Testis (tissue), 3 donors: ENCODE data around the gene ZNF335. TPM values are rescaled to one million over a fixed set of nuclear protein-coding genes. Genes with fewer than 3 reads are reported as not detected.

Experiments
- DNase-seq: peaks from one replicate; pipeline ENCODE4 v3.0.0-alpha.2; 2019
- H3K27ac ChIP-seq, 2 donors: fragments of 200-600 bp; sonication (generic); one replicate each; pipeline ENCODE4 v1.5.1; 2019
- H3K27me3 ChIP-seq: fragments of 200-600 bp; sonication (generic); one replicate; pipeline ENCODE4 v1.5.1; 2019
- H3K36me3 ChIP-seq: fragments of 200-600 bp; sonication (generic); one replicate; pipeline ENCODE4 v1.5.1; 2017; ENCODE audit warnings: low read depth; ENCODE audit errors: missing control alignments
- H3K4me1 ChIP-seq: fragments of 200-600 bp; sonication (generic); one replicate; pipeline ENCODE4 v1.5.1; 2019
- H3K4me3 ChIP-seq, 2 donors: fragments of 200-600 bp; sonication (generic); one replicate each; pipeline ENCODE4 v1.5.1; 2017 to 2019
- H3K9me3 ChIP-seq: fragments of 200-600 bp; sonication (generic); one replicate; pipeline ENCODE4 v1.5.1; 2017
- POLR2A ChIP-seq: fragments of 450-650 bp; IDR thresholded peaks from one replicate; pipeline ENCODE4 v1.6.1; 2017; ENCODE audit warnings: antibody characterized with exemption, mild to moderate bottlenecking, moderate library complexity
- WGBS, 2 donors: methylation state at CpG; one replicate each; pipeline ENCODE4 v1.1.5; 2018; 5-methylcytosine and 5-hydroxymethylcytosine counted together
- intact Hi-C: fragments of 100-400 bp; cut with DNase I; formaldehyde crosslinking; loops from one replicate; pipeline ENCODE4 v1.15.1; 2023; ENCODE audit warnings: low total_unique reads
- polyA plus RNA-seq: library from polyadenylated mRNA; stranded (reverse); fragments of 350-450 nt; fragmentation: Illumina TruSeq; extraction: RNeasy Lipid Tissue Mini Kit (QIAGEN cat#74804); gene quantifications from one replicate; pipeline ENCODE4 v1.2.3, GENCODE V29; 2014; ENCODE audit warnings: low read depth, low replicate concordance; ENCODE audit not compliant: insufficient read depth
- total RNA-seq, 2 donors: library from RNA; depleted of rRNA; stranded (reverse); fragments of >200 nt; gene quantifications; one replicate each; pipeline ENCODE4 v1.2.3, GENCODE V29; 2016
- TF ChIP-seq, protein P1 (sequence below), 3 experiments: fragments of 450-650 bp in 2 of 3; fragments of 200-600 bp in 1 of 3; sonication (generic) in 1 of 3; IDR thresholded peaks; one replicate each; pipeline ENCODE4 v1.5.1; 2016 to 2019; ENCODE audit warnings: antibody characterized with exemption in 3 of 3, mild to moderate bottlenecking in 2 of 3, moderate library complexity in 1 of 3

The ZNF335 gene
- total and polyA plus RNA-seq, 3 donors from 2014 or later = 25.3 to 53.5 (median 50.5) TPM

DNA sequence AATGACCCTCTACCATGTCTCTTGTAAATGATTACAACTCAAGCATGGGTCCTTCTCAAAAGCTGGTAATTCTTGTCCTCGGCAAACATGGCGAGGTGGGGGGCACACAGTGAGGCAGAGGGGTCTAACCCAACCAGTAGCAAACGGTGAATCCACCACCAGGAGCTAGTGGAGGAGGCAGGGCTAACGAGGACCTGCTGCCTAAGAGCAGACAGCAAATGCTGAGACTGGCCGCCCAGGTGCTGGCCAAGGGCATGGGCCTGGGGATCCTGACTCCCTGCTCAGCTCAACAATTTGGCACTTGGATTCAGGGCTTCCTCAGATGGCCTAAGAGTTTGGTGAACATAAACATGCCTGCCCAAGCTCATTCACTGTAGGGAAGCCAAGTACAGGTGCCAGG is 19.1 kb downstream of the ZNF335 start:
- Histone ChIP-seq H3K4me1 (no peaks in the 10 kb centered on the region), H3K27me3 (no peaks in the 10 kb centered on the region), H3K36me3 (peaks cover 4% of the 10 kb centered on the region), H3K9me3 (no peaks in the 10 kb centered on the region), H3K27ac (no peak overlapping the region), H3K4me3 (no peak overlapping the region)
- TF ChIP-seq, protein P1, sequence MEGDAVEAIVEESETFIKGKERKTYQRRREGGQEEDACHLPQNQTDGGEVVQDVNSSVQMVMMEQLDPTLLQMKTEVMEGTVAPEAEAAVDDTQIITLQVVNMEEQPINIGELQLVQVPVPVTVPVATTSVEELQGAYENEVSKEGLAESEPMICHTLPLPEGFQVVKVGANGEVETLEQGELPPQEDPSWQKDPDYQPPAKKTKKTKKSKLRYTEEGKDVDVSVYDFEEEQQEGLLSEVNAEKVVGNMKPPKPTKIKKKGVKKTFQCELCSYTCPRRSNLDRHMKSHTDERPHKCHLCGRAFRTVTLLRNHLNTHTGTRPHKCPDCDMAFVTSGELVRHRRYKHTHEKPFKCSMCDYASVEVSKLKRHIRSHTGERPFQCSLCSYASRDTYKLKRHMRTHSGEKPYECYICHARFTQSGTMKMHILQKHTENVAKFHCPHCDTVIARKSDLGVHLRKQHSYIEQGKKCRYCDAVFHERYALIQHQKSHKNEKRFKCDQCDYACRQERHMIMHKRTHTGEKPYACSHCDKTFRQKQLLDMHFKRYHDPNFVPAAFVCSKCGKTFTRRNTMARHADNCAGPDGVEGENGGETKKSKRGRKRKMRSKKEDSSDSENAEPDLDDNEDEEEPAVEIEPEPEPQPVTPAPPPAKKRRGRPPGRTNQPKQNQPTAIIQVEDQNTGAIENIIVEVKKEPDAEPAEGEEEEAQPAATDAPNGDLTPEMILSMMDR (IDR thresholded peaks at IDR 0.05) = no peak
- no peak for TF ChIP-seq POLR2A
- intact Hi-C loops = loop anchor here (10.0 kb wide), 1 partner anchor 58 kb away; the partner anchor contains the start of genes CTSA and NEURL2
- WGBS, 2 donors = 90 to 91% methylated on average over 5 of the region's 5 CpGs
- no peak for DNase-seq

DNA sequence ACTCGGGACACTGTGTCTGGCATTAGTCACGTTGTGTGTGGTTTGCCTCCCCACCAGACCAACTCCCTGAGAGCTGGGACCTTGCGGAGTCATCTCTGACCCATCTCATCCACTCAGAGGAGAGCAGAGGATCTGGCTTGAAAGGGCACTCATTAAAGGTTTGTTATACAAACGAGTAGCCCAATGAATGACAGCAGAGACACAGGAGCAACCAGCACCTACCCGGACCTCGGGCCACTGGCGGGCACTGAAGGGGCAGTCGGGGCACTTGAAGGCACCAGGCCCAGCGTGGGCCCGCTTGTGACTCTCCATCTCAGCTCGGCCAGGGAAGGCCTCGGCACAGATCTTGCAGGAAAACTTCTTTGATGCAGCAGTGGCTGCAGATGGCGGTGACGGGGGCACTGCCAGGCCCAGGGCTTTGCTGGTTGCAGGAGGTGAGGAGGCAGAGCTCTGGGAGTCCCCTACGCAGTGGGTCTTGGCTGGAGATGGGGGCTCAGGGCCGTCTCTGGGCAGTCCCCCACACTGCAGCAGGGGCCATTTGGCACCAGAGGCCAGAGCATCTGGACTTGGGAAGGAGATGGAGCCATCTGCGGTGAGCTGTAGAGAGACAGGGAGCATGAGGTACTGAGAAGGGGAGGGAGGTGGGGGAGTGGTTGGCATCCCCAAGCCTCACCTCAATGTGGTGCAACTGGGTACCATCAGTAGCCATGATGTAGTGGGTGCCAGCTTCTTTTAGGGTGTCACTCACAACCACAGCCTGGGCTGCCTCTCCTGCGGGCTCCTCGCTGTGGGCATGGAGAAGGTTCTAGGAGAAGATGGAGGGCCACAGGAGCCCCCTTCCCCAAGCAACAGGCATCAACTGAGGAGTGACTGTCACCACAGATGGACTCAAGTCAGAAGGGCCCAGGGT is 19.8 kb downstream of the ZNF335 start:
- H3K27ac ChIP-seq = no peak overlapping the region
- no peak overlapping the region for H3K4me3 ChIP-seq
- no peak for DNase-seq
- H3K36me3 ChIP-seq = peaks cover 4% of the 10 kb centered on the region
- 88 to 89% methylated on average over 12 to 19 of the region's 19 CpGs for WGBS, 2 donors
- H3K27me3 ChIP-seq = no peaks in the 10 kb centered on the region
- no peaks in the 10 kb centered on the region for H3K9me3 ChIP-seq
- intact Hi-C loops = loop anchor here (10.0 kb wide), 1 partner anchor 57 kb away; the partner anchor contains the start of genes CTSA and NEURL2
- no peak for TF ChIP-seq POLR2A
- no peaks in the 10 kb centered on the region for H3K4me1 ChIP-seq

DNA sequence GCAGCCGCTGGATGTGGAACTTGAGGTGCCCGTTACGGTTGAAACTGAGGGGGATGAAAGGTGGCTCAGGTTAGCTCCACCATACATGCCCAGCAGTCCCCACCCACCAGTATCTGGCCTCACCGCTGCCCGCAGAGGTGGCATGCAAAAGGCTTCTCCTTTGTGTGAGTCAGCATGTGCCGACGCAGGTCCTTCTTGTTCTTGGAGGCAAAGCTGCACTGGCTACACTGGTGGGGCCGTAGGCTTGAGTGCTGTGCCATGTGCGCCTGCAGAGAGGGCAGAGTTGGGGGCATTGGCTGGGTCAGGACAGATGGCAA is 21.7 kb downstream of the ZNF335 start:
- Histone ChIP-seq H3K4me3 (no peak overlapping the region), H3K9me3 (no peaks in the 10 kb centered on the region), H3K4me1 (peaks cover 17% of the 10 kb centered on the region), H3K36me3 (peaks cover 4% of the 10 kb centered on the region), H3K27ac (no peak overlapping the region), H3K27me3 (no peaks in the 10 kb centered on the region)
- TF ChIP-seq, protein P1 (IDR thresholded peaks at IDR 0.05) = no peak
- TF ChIP-seq POLR2A = no peak
- no peak for DNase-seq
- 80 to 87% methylated on average over 2 to 9 of the region's 9 CpGs for WGBS, 2 donors
- intact Hi-C loops = loop anchor here (10.0 kb wide), 1 partner anchor 55 kb away; the partner anchor contains the start of genes CTSA and NEURL2

DNA sequence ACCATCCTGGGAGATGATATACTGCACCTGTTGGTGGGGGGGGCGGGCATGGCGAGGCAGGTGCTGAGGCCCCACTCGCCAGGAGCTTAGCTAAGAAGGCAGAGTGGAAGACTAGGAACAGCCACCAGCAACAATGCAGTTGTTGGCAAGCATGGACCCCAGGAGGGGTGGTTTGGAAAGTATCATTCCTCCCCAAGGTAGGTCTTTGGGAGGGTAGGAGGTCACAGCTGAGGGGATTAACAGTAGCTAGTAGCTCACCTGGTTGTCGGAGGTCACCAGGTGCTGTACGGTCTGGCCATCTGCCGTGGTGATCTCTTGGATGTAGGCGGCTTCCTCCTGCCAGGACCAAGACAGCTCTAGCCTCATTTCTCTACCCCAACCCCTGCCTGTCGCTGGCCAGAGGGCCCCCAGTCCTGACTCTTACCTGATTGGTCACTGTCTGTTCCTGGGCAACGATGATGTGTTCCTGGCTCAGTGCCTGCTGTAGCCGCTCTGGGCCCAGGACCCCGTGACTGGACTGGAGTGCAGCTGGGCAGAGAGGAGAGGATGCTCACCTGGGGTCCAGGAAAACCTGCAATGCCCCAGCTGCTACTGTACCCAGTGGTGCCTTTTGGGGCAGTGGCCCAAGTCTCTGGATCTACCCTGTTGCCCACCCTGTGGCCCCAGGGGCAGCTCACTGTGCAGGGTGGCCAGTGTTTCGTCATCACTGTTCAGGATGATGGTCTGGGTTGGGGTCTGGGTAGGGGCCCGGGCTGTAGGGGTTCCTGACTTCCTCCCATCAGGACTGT is 22.3 kb downstream of the ZNF335 start:
- peaks cover 4% of the 10 kb centered on the region for H3K36me3 ChIP-seq
- H3K4me3 ChIP-seq = no peak overlapping the region
- no peaks in the 10 kb centered on the region for H3K27me3 ChIP-seq
- no peak overlapping the region for H3K27ac ChIP-seq
- DNase-seq = no peak
- peaks cover 18% of the 10 kb centered on the region for H3K4me1 ChIP-seq
- intact Hi-C loops = loop anchor here (10.0 kb wide), 1 partner anchor 55 kb away; the partner anchor contains the start of genes CTSA and NEURL2
- TF ChIP-seq POLR2A = no peak
- TF ChIP-seq, protein P1 (IDR thresholded peaks at IDR 0.05) = no peak
- no peaks in the 10 kb centered on the region for H3K9me3 ChIP-seq
- WGBS, 2 donors = 77 to 80% methylated on average over 8 to 13 of the region's 13 CpGs
